ENCODE measurements around the gene TXNDC11.

DNA sequence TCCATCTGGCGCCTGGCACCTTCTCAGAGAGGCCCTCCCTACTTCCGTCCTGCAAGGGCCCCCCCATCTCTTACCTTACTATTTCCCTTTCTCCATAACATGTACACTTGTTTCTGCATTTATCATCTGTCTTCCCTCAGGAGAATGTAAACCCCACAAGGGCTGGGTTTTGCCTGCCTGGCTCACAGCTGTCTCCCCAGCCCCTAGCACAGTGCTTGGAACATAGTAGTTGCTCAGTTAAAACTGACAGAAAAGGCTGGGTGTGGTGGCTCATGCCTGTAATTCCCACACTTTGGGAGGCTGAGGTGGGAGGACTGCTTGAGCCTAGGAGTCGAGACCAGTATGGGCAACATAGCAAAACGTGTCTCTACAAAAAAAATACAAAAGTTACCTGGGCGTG lies 80.1 kb downstream of the TXNDC11 start:
- TF ChIP-seq POLR2A (IDR thresholded peaks at IDR 0.05; ENCODE audit: low read depth, low read length): no peak
- no peak for TF ChIP-seq POLR2AphosphoS5 (IDR thresholded peaks at IDR 0.05; ENCODE audit: low read depth, low read length)
